Liver (tissue), 3 donors: ENCODE results near the gene CREB5.

Experiments used
- ATF3 ChIP-seq: IDR thresholded peaks from 2 replicates; pipeline ENCODE4 v1.6.1; 2016; ENCODE audit warnings: antibody characterized with exemption
- CTCF ChIP-seq: fragments of 150-350 bp; IDR thresholded peaks from 2 replicates; pipeline ENCODE4 v1.5.1; 2017; ENCODE audit warnings: improper control_type of control experiment, low read depth, low read length; ENCODE audit not compliant: missing input control
- EGR1 ChIP-seq, 2 donors: IDR thresholded peaks; 2 replicates each; pipeline ENCODE4 v1.6.1; 2016 to 2018; ENCODE audit warnings: antibody characterized with exemption in 2 of 2, low read depth in 2 of 2
- FOXA1 ChIP-seq: IDR thresholded peaks from 2 replicates; pipeline ENCODE4 v1.6.1; 2016; ENCODE audit warnings: antibody characterized with exemption
- GABPA ChIP-seq, 2 donors: IDR thresholded peaks in 1 of 2; conservative IDR thresholded peaks in 1 of 2; 2 replicates each; pipeline ENCODE4 v1.6.1; 2016; ENCODE audit warnings: antibody characterized with exemption in 2 of 2, mild to moderate bottlenecking in 1 of 2, moderate library complexity in 1 of 2
- HNF4A ChIP-seq, 2 donors: conservative IDR thresholded peaks; 2 replicates each; pipeline ENCODE4 v1.6.1; 2016; ENCODE audit warnings: antibody characterized with exemption in 2 of 2, mild to moderate bottlenecking in 2 of 2
- JUND ChIP-seq, 2 donors: IDR thresholded peaks; 2 replicates each; pipeline ENCODE4 v1.6.1; 2016; ENCODE audit warnings: antibody characterized with exemption in 2 of 2
- MAX ChIP-seq: IDR thresholded peaks from 2 replicates; pipeline ENCODE4 v1.6.1; 2016; ENCODE audit warnings: antibody characterized with exemption
- RAD21 ChIP-seq, 2 donors: IDR thresholded peaks; 2 replicates each; pipeline ENCODE4 v1.6.1; 2016; ENCODE audit warnings: antibody characterized with exemption in 2 of 2, mild to moderate bottlenecking in 2 of 2
- REST ChIP-seq: IDR thresholded peaks from 2 replicates; pipeline ENCODE4 v1.6.1; 2016; ENCODE audit warnings: antibody characterized with exemption, mild to moderate bottlenecking
- SP1 ChIP-seq: IDR thresholded peaks from 2 replicates; pipeline ENCODE4 v1.6.1; 2018; ENCODE audit warnings: antibody characterized with exemption, mild to moderate bottlenecking
- TAF1 ChIP-seq: conservative IDR thresholded peaks from 2 replicates; pipeline ENCODE4 v1.6.1; 2016; ENCODE audit warnings: antibody characterized with exemption, mild to moderate bottlenecking
- YY1 ChIP-seq: IDR thresholded peaks from 2 replicates; pipeline ENCODE4 v1.6.1; 2016; ENCODE audit warnings: antibody characterized with exemption, mild to moderate bottlenecking
- donor health status: healthy.
- donor health status: healthy.

GRCh38 chr7:28613262-28613661, 200.9 kb downstream of the CREB5 start:
- TF ChIP-seq CTCF = no peak
- no peak for TF ChIP-seq TAF1
- TF ChIP-seq SP1 = no peak
- TF ChIP-seq RAD21 (IDR thresholded peaks at IDR 0.05) = no peak
- TF ChIP-seq GABPA (IDR thresholded peaks at IDR 0.05 in 1 of 2, conservative IDR thresholded peaks at IDR 0.05 in 1 of 2) = no peak
- no peak for TF ChIP-seq YY1
- no peak for TF ChIP-seq FOXA1
- TF ChIP-seq JUND (IDR thresholded peaks at IDR 0.05) = no peak
- no peak for TF ChIP-seq MAX
- no peak for TF ChIP-seq ATF3
- TF ChIP-seq HNF4A (conservative IDR thresholded peaks at IDR 0.05) = no peak
- no peak for TF ChIP-seq EGR1 (IDR thresholded peaks at IDR 0.05; ENCODE audit: low read depth in 2 of 2)
- TF ChIP-seq REST = no peak
